GM10248 (cell line): ENCODE results near the gene ARHGEF17.
"Not testable (repeated sequence)": the region's sequence is repeated elsewhere in the genome, so short reads cannot be mapped to it uniquely, and the experiment has no call there.

ENCODE experiments used
- CTCF ChIA-PET: fragments of 300-600 bp; sonication (Branson Sonifier 250); formaldehyde crosslinking; extraction: SDS; loops from one replicate; lab custom pipeline; 2021; ENCODE audit warnings: antibody characterized with exemption; lab: Yijun Ruan, JAX
- POLR2A ChIA-PET: fragments of 350-650 bp; sonication (Branson Sonifier 250); formaldehyde crosslinking; extraction: SDS; loops from one replicate; lab custom pipeline; 2020; ENCODE audit warnings: antibody characterized with exemption; lab: Yijun Ruan, JAX
- DNase-seq: peaks from one replicate; pipeline ENCODE4 v3.0.0; 2012; ENCODE audit errors: extremely low spot score
- TF ChIP-seq, protein P1 (sequence below): IDR thresholded peaks from 2 replicates; pipeline ENCODE4 v1.5.1; 2012; ENCODE audit warnings: mild to moderate bottlenecking, low read depth; ENCODE audit errors: extremely low read depth, missing control alignments, control extremely low read depth

ARHGEF17 gene

DNA sequence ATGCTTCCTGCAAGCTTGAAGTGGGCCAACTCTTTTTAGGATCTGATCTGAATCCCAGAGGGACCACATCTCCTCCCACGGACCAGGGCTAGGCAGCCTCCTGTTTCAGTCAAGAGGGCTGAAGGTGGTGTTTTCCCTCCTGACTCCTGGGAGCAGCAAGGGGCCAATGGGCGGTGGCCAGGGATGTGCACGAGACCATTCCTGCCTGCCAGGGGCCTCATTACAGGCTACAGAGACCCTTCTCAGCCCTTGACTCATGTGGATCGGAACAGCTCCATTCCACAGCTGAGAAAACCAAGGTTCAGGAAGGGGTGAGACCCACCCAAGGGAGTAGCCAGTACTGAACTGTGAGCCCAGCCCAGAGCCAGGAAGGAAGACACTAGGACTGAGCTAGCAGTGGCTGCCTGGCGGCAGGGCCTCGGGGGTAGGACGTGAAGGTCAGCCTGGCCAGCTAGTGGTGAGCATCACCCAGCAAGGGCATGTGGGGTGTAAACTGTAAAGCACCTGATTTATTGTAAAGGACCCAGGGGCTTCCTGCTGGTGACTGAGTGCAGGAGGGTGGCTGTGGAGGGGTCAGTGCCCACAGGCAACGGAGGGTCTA is 39.3 kb upstream of the ARHGEF17 start:
- TF ChIP-seq, protein P1, sequence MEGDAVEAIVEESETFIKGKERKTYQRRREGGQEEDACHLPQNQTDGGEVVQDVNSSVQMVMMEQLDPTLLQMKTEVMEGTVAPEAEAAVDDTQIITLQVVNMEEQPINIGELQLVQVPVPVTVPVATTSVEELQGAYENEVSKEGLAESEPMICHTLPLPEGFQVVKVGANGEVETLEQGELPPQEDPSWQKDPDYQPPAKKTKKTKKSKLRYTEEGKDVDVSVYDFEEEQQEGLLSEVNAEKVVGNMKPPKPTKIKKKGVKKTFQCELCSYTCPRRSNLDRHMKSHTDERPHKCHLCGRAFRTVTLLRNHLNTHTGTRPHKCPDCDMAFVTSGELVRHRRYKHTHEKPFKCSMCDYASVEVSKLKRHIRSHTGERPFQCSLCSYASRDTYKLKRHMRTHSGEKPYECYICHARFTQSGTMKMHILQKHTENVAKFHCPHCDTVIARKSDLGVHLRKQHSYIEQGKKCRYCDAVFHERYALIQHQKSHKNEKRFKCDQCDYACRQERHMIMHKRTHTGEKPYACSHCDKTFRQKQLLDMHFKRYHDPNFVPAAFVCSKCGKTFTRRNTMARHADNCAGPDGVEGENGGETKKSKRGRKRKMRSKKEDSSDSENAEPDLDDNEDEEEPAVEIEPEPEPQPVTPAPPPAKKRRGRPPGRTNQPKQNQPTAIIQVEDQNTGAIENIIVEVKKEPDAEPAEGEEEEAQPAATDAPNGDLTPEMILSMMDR: no peak
- CTCF ChIA-PET: interaction anchor here (0.7 to 3.9 kb wide), 8 partner anchors 10 to 67 kb away, joined by 3 to 19 read pairs (median 4); no protein-coding TSS in a partner anchor
- POLR2A ChIA-PET: no interaction called here

DNA sequence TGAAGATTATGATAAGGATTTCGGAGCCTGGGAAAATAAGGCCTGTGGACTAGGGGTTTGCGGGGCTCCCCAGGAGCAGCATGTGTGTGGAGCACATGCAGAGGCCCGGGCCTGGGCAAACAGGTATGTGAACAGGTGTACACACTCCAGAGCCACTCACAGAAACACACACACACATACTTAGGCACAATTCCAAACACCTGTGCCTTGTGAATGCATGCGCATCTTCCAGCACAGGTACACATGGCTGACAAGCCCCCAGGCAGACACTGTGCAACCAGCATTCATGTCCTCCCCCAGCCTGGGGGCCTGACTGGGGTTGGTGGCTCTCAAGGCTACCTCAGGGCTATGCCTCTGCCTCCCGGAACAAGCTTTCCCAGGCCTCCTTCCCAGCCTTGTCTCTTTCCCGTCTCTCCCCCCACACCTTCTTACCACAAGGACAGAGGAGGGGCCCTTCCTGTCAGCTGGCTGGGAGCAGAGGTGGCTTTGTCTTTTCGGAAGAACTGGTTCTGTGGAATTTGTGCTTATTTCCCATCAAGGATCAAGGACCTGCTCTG is 38.5 kb upstream of the ARHGEF17 start:
- TF ChIP-seq, protein P1: no peak
- ChIA-PET POLR2A (no interaction called here), CTCF (interaction anchor here (0.7 to 4.1 kb wide), 11 partner anchors 8 to 391 kb away, joined by 3 to 20 read pairs (median 3); no protein-coding TSS in a partner anchor)
- DNase-seq: no peak

More for the DNA sequence above, 39.3 kb upstream of the ARHGEF17 start:
- no peak for DNase-seq

DNA sequence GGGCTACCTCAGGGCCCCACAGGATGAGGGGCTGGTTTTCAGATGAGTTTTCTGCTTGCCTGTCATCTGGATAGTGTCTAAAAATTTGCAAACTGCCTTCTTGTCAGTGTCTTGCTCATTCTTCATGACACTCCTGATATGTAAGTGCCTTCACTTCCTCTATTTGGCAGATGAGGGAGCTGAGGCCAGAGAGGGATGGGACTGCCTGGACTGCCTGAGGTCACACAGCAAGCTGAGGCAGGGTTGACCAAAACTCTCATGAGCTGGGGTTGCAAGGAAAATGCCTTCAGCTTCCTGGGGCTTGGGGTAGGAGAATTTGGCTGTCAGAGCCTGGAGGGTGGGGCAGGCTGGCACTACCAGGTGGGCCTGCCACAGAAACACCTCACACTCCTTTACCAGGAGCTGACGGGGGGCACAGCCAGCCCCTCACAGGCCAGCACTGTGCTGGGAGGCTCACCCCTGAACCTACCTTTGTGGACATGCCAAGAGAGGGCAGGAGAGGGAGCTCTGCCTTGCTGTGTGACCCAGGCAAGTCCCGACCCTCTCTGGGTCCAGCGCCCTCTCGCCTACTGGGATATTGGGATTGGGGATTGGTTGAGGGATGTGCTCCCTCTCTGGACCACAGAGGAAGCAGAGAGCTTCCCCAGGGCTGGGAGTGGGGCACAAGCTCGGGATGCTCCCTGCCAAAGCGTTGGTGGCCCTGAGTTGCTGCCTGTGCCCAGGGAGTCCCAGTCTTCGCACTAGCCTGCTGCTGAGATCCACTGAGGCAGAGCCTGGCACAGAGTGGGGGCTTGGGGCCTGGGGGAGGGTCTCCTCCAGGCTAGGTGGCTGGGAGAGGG is 37.8 kb upstream of the ARHGEF17 start:
- peak; percentile 57 for DNase-seq
- ChIA-PET CTCF (interaction anchor here (0.8 to 4.1 kb wide), 10 partner anchors 9 to 390 kb away, joined by 3 to 20 read pairs (median 3); no protein-coding TSS in a partner anchor), POLR2A (no interaction called here)
- TF ChIP-seq, protein P1: no peak

DNA sequence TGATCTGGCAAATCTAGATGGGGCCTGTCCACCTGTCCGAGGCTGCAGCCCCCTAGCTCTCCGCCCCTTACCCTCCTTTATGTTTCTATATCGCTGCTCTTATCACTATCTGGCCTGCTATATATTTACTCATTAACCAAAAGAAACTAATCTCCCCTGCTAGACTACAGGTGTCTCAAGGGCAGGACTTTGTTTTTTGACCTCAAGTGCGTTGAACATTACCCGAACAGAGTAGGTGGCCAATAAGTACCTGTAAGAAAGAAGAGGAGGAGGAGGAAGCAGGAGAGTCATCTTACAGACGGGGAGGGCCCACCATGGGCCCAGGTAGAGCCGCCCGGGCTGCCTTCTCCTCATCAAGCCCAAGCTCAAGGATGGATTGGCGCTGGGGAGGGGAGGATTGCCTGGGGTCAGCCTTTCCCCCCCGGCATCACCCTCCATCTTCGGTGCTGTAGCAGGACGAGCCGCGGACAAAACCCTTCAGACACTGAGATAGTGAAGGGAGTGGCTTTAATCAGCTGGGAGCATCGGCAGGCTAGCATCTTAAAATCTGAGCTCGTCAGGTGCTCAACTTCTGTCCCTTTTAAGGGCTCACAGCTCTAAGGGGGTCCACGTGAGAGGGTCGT is 37.1 kb upstream of the ARHGEF17 start:
- DNase-seq: no peak
- ChIA-PET POLR2A (no interaction called here), CTCF (interaction anchor here (0.9 to 4.1 kb wide), 6 partner anchors 10 to 62 kb away, joined by 3 to 20 read pairs (median 4); no protein-coding TSS in a partner anchor)
- TF ChIP-seq, protein P1: no peak

DNA sequence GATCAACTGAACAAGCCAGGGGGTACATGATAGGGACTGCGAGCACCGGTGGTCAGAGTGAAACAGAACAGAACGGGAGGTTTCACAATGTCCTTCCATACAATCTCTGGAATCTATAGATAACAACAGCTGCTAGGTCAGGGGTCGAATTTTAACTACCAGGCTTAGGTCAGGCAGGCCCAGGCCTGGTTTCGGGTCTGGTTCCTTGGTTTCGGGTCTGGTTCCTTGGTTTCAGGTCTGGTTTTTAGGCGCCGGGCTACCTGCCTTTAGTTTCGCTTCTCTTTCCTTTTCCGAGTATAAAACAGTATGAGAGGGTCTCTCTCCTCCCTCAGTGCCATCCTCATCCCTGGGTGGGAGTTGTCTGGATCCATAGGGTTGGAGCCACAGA is 36.6 kb upstream of the ARHGEF17 start:
- POLR2A ChIA-PET, DNase-seq: not testable (repeated sequence)
- CTCF ChIA-PET: interaction anchor here (4.1 kb wide), 1 partner anchor 18 kb away, joined by 20 read pairs; no protein-coding TSS in a partner anchor

DNA sequence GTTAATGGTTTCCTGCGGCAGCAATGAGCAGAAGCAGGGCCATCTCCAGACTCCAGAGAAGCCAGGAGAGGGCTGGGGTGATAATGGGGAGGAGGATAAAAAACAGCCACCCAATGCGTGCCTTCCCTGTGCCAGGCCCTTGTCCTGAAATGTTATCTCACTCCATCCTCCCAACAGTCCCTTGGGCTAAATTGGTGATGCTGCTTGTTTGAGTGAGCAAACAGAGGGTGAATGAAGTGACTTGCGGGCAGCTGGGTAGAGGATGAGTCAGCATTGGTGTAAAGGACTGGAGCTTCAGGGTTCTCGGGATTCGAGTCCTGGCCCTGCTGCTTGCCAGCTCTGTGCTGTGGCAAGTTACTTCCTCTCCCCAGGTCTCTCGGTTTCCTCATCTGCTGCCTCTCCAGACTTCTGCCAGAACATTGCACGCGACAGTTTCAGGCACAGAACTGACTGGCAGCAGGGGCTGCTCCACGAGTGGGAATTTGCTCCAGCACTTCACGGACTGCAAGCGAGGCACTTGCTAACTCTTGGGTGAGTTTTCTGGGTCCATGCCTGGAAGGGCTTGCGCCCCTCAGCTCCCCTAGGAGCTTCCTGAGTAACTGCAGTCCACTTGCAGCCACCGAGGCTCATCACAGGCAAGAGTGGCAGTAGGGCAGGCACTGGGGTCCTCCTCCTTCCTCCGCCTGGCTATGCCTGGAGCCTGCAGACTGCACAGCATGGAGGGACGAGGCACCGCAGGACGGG is 36.0 kb upstream of the ARHGEF17 start, which contains the start of gene P2RY6:
Gene P2RY6, plus strand, starts transcription at position 403 of the 744 bp plus-strand sequence. CDS start 24,181 bp downstream, outside the sequence.
- DNase-seq: no peak
- CTCF ChIA-PET: interaction anchor here (0.6 to 4.1 kb wide), 4 partner anchors 10 to 94 kb away, joined by 3 to 20 read pairs (median 3); no protein-coding TSS in a partner anchor

More for the DNA sequence above, 36.0 kb upstream of the ARHGEF17 start, which contains the start of gene P2RY6:
- POLR2A ChIA-PET: interaction anchor here (0.6 kb wide), 1 partner anchor 73 kb away, joined by 3 read pairs; no protein-coding TSS in a partner anchor
- TF ChIP-seq, protein P1: no peak
